ENCODE measurements around the gene PHLPP1.

DNA sequence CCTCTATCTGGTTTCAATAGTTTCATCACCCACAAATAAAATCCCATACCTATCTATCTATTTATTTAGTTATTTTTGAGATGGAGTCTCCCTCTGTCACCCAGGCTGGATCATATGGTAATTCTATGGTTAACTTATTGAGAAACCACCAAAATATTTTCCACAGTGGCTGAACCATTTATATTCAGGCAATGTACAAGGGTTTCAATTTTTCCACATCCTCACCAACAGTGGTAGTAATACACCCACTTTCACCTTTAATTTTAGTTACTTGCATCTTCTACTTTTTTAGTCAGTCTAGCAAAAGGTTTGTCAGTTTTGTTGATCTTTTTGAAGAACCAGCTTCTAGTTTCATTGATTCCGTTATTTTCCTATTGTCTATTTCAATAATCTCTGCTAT, 46.1 kb upstream of the PHLPP1 start:
- no peak for TF ChIP-seq CTCF (conservative IDR thresholded peaks at IDR 0.05; ENCODE audit: low read length)
- no peak for TF ChIP-seq EZH2phosphoT487 (IDR thresholded peaks at IDR 0.05; ENCODE audit: borderline replicate concordance, low read depth, low read length)

Data from OCI-LY7 (cell line).